ENCODE measurements around the gene VWA8.

GRCh38 chr13:41969072-41969471, 8.2 kb upstream of the VWA8 start:
- TF ChIP-seq CTCF (IDR thresholded peaks at IDR 0.05 in 8 of 11, conservative IDR thresholded peaks at IDR 0.05 in 3 of 11) (no peak), POLR2AphosphoS5 (IDR thresholded peaks at IDR 0.05) (no peak), POLR2A (IDR thresholded peaks at IDR 0.05) (no peak)
